ENCODE results near the gene PDGFRA. TPM values are rescaled to one million over a fixed set of nuclear protein-coding genes. Genes with fewer than 3 reads are reported as not detected.

PDGFRA gene
- total RNA-seq, 1 donor, result 208 TPM

DNA sequence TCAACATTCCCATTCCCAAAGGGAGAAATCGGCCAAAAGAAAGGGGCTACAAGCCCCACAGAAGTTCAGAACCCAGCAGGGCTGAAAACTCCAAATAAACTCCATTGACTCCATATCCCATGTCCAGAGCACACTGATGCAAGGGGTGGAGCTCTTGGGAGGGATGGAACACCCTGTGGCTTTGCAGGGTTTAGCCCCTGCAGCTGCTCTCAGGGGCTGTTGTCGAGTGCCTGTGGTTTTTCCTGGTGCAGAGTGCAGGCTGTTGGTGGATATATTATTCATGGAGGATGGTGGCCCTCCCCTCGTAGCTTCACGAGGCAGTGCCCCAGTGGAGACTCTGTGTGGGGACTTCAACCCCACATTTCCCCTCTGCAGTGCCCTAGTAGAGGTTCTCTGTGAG is 53.7 kb downstream of the PDGFRA start:
- no peak overlapping the region for H3K4me3 ChIP-seq (ENCODE audit: low read depth, low read length)
- TF ChIP-seq, protein P1, sequence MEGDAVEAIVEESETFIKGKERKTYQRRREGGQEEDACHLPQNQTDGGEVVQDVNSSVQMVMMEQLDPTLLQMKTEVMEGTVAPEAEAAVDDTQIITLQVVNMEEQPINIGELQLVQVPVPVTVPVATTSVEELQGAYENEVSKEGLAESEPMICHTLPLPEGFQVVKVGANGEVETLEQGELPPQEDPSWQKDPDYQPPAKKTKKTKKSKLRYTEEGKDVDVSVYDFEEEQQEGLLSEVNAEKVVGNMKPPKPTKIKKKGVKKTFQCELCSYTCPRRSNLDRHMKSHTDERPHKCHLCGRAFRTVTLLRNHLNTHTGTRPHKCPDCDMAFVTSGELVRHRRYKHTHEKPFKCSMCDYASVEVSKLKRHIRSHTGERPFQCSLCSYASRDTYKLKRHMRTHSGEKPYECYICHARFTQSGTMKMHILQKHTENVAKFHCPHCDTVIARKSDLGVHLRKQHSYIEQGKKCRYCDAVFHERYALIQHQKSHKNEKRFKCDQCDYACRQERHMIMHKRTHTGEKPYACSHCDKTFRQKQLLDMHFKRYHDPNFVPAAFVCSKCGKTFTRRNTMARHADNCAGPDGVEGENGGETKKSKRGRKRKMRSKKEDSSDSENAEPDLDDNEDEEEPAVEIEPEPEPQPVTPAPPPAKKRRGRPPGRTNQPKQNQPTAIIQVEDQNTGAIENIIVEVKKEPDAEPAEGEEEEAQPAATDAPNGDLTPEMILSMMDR (IDR thresholded peaks at IDR 0.05; ENCODE audit: insufficient read depth, low read depth, low read length), result no peak
- no peak for DNase-seq (ENCODE audit: low read depth)

DNA sequence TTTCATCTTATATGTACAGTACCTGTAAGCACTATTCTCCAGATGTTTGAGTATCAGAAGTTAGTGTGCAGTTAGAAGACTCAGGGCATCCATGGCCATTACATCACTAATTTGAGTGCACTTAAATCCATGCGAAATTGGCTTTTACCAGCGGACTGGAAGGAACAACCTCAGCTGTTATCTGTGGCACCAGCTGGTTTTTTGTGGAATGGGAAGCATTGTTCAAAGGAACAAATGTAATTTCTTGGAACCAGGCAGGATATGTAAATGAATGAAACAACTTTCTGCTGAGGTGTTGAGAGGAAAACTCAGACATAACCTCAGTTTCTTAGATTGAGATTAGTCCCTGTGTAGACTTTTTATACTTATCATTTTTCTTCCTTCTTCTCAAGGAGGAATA is 60.2 kb downstream of the PDGFRA start:
- H3K4me3 ChIP-seq (ENCODE audit: low read depth, low read length), result no peak overlapping the region
- DNase-seq (ENCODE audit: low read depth), result no peak
- TF ChIP-seq, protein P1 (IDR thresholded peaks at IDR 0.05; ENCODE audit: insufficient read depth, low read depth, low read length), result no peak

DNA sequence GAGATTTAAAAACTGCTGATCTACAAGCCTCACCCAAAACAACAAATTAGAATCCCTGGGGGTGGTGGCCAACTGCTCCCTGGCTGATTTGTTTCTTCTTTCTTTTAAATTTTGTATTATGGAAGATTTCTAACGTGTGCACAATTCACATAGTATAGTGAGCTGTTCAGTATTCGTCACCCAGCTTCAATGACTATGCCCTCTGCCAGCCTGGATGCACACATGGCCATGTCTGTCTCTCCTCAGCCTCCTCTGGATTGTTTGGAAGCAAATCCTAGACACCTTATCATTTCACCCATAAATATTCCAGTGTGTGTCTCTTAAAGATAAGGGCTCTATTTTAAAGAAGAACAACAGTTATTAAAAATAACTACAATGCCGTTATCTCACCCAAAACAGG is 61.9 kb downstream of the PDGFRA start:
- no peak overlapping the region for H3K4me3 ChIP-seq (ENCODE audit: low read depth, low read length)
- TF ChIP-seq, protein P1 (IDR thresholded peaks at IDR 0.05; ENCODE audit: insufficient read depth, low read depth, low read length), result no peak
- DNase-seq (ENCODE audit: low read depth), result no peak

DNA sequence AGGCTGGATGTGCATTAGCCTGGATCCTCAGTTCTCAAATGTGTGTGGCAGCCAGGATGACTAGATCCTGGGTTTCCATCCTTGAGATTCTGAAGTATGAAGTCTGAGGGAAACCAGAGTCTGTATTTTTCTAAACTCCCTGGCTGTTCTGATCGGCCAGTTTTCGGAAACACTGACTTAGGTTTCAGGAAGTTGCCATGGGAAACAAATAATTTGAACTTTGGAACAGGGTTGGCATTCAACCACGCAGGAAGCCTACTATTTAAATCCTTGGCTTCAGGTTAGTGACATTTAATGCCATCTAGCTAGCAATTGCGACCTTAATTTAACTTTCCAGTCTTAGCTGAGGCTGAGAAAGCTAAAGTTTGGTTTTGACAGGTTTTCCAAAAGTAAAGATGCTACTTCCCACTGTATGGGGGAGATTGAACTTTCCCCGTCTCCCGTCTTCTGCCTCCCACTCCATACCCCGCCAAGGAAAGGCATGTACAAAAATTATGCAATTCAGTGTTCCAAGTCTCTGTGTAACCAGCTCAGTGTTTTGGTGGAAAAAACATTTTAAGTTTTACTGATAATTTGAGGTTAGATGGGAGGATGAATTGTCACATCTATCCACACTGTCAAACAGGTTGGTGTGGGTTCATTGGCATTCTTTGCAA is 67.6 kb downstream of the PDGFRA start:
- TF ChIP-seq, protein P1 (IDR thresholded peaks at IDR 0.05; ENCODE audit: insufficient read depth, low read depth, low read length), result no peak
- no peak overlapping the region for H3K4me3 ChIP-seq (ENCODE audit: low read depth, low read length)
- no peak for DNase-seq (ENCODE audit: low read depth)

DNA sequence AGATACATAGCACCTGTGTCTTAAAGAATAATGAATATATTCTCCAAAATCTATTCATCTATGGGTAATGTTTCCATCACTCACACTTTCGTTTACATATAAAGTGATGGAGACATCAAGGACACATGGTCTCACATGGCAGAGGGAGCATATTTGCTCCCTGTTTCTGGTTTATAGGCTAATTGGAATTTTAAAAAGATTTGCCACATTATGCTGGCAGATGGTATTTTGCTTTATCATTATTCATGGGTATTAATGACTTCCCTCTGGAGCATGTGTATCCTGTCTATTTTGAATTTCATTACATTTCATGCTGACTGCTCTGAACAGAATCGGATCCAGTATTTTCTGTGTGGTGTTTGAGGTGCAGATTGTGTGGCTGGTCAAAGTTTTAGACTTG is 79.0 kb downstream of the PDGFRA start:
- no peak overlapping the region for H3K4me3 ChIP-seq (ENCODE audit: low read depth, low read length)
- TF ChIP-seq, protein P1 (IDR thresholded peaks at IDR 0.05; ENCODE audit: insufficient read depth, low read depth, low read length), result no peak
- no peak for DNase-seq (ENCODE audit: low read depth)

DNA sequence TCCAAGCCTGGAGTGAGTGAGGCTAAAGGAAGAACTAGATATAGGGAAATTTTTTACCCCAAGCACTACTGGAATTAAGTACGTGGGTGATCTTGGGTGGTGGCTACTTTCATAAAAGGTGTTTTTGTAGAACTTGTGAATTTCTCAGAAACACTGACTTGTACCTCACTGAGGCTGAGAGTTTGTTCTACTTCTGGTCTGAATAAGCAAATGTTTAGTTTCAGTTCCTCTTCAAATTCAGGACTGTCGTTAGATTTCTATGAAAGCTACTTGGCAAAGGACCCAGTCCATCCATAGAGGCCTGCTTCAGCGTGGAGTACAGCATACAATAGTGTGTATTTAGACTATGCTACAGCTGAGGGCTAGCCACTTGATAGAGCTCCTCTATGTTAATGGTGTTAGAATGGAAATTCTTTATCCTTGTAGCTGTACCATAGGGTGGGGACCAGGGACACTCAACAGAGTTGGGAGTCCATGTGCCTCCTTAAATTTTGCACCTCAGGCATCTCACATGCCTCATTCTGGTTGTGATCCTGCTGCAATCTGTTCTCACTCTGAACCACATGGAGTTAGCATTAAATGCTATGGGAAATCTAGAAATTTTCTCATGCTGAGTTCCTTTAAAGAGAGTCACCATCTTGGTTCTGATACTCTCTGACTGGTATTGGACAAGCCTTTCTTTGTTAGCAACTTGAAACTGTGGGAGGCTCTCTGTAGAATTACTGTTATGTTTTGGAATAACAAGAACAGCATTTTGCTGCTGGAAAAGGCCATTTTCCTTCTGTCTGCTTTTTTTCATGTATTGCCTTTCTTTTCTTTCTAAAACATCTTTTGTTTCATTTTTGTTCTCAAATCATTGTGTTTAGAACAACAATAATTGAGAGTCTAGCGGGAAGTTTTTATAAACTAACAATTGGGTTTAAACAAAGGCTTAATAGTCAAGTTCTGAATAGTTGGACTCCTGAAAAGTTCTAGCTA is 86.8 kb downstream of the PDGFRA start:
- TF ChIP-seq, protein P1 (IDR thresholded peaks at IDR 0.05; ENCODE audit: insufficient read depth, low read depth, low read length), result no peak
- no peak overlapping the region for H3K4me3 ChIP-seq (ENCODE audit: low read depth, low read length)
- DNase-seq (ENCODE audit: low read depth), result no peak

Data from fibroblast of villous mesenchyme (primary cell).